Measurements from ENCODE around the gene ACKR1. TPM values are rescaled to one million over a fixed set of nuclear protein-coding genes. Genes with fewer than 3 reads are reported as not detected.

Gene ACKR1
- total RNA-seq, 1 donor from 2014 or later = 0.78 TPM

GRCh38 chr1:159187033-159187432 is 17.6 kb upstream of the ACKR1 start:
- no peak for DNase-seq (ENCODE audit: low read depth)

- no peak for DNase-seq (ENCODE audit: low read depth)
Measured at GRCh38 chr1:159187647-159188374, 16.9 kb upstream of the ACKR1 start.

GRCh38 chr1:159188375-159188788 is 16.3 kb upstream of the ACKR1 start:
- DNase-seq (ENCODE audit: low read depth) = peak; percentile 73

GRCh38 chr1:159190441-159190840 is 14.2 kb upstream of the ACKR1 start:
- DNase-seq (ENCODE audit: low read depth) = no peak

- DNase-seq (ENCODE audit: low read depth) = no peak
Measured at GRCh38 chr1:159196543-159196942, 8.1 kb upstream of the ACKR1 start.

- peak; percentile 87 for DNase-seq (ENCODE audit: low read depth)
Measured at GRCh38 chr1:159197561-159198557, 6.8 kb upstream of the ACKR1 start.

- DNase-seq (ENCODE audit: low read depth) = no peak
Measured at GRCh38 chr1:159199901-159200300, 4.8 kb upstream of the ACKR1 start.

- no peak for DNase-seq (ENCODE audit: low read depth)
Measured at GRCh38 chr1:159200769-159201168, 3.9 kb upstream of the ACKR1 start.

- no peak for DNase-seq (ENCODE audit: low read depth)
Measured at GRCh38 chr1:159201642-159202041, 3.0 kb upstream of the ACKR1 start.

- DNase-seq (ENCODE audit: low read depth) = no peak
Measured at GRCh38 chr1:159203610-159204009, 1.1 kb upstream of the ACKR1 start.

- no peak for DNase-seq (ENCODE audit: low read depth)
Measured at GRCh38 chr1:159205225-159205624, 550 bp downstream of the ACKR1 start.

- no peak for DNase-seq (ENCODE audit: low read depth)
Measured at GRCh38 chr1:159206110-159206509, 1.4 kb downstream of the ACKR1 start.

- no peak for DNase-seq (ENCODE audit: low read depth)
Measured at GRCh38 chr1:159207080-159207479, 2.4 kb downstream of the ACKR1 start.

GRCh38 chr1:159207774-159208173 is 3.1 kb downstream of the ACKR1 start:
- DNase-seq (ENCODE audit: low read depth) = no peak

GRCh38 chr1:159208175-159208825 is 3.6 kb downstream of the ACKR1 start:
- DNase-seq (ENCODE audit: low read depth) = no peak

- DNase-seq (ENCODE audit: low read depth) = no peak
Measured at GRCh38 chr1:159209061-159209460, 4.4 kb downstream of the ACKR1 start.

GRCh38 chr1:159211331-159212136 is 6.9 kb downstream of the ACKR1 start:
- peak; percentile 49 for DNase-seq (ENCODE audit: low read depth)

GRCh38 chr1:159212596-159212995 is 7.9 kb downstream of the ACKR1 start:
- no peak for DNase-seq (ENCODE audit: low read depth)

GRCh38 chr1:159214149-159214760 is 9.6 kb downstream of the ACKR1 start:
- DNase-seq (ENCODE audit: low read depth) = peak; percentile 49

Data from myocyte (in vitro differentiated cells).